HCT116 (cell line): ENCODE results near the gene KDM5A. TPM values are rescaled to one million over a fixed set of nuclear protein-coding genes. Genes with fewer than 3 reads are reported as not detected.

Experiments used
- ATAC-seq: fragments of 200-7000 bp; cut with Tn5 transposase; 2 replicates; pipeline ENCODE4 v1.9.1; 2020; ENCODE audit warnings: mild to moderate bottlenecking, moderate library complexity
- BruUV-seq: library from RNA; stranded (reverse); fragments of 400-500 nt; replicated peaks from 2 replicates; lab custom pipeline; 2021; lab: Mats Ljungman, UMichigan
- CTCF ChIA-PET: fragments of 300-600 bp; sonication (Branson Sonifier 250); formaldehyde crosslinking; loops from one replicate; lab custom pipeline; 2021; ENCODE audit warnings: antibody characterized with exemption; lab: Charles Lee
- POLR2A ChIA-PET: fragments of 300-600, 350-600 bp; sonication (Branson Sonifier 250); formaldehyde crosslinking; loops from one replicate; lab custom pipeline; 2021; ENCODE audit warnings: antibody characterized with exemption; lab: Charles Lee
- RAD21 ChIA-PET, 2 experiments: fragments of 300-600 bp; sonication (Branson Sonifier 250); formaldehyde crosslinking; loops; one replicate each; lab custom pipeline; 2023; ENCODE audit warnings: low total read pairs in 2 of 2; ENCODE audit not compliant: uncharacterized antibody in 2 of 2, unreplicated experiment in 2 of 2, low non-redundant PET in 1 of 2; lab: Charles Lee
- DNase-seq: peaks from one replicate; pipeline ENCODE4 v3.0.0-alpha.2; 2010; ENCODE audit warnings: low read depth, low spot score
- H2AFZ ChIP-seq: fragments of 200-600 bp; shearing (Covaris generic), sonication (generic); 2 replicates; pipeline ENCODE4 v1.6.1; 2017; ENCODE audit warnings: low read depth, mixed run types, mixed read lengths, antibody characterized with exemption, low read length; ENCODE audit not compliant: poor library complexity, severe bottlenecking
- H3K27ac ChIP-seq: 2 replicates; pipeline ENCODE4 v1.5.1; 2012; ENCODE audit warnings: low read depth, low read length
- H3K27me3 ChIP-seq: fragments of 200-600 bp; sonication (generic); 2 replicates; pipeline ENCODE4 v1.6.1; 2016; ENCODE audit warnings: mixed run types, low read length, mixed read lengths; ENCODE audit not compliant: insufficient read depth
- H3K36me3 ChIP-seq, 2 experiments: fragments of 200-500 bp in 1 of 2; fragments of 200-600 bp in 1 of 2; sonication (Bioruptor generic) in 1 of 2; sonication (generic) in 1 of 2; 2 replicates each; pipeline versions ENCODE4 v1.5.1 to v1.6.1; 2014 to 2016; ENCODE audit warnings: low read length in 2 of 2, inconsistent platforms in 1 of 2, mixed read lengths in 1 of 2, mixed run types in 1 of 2; ENCODE audit not compliant: insufficient read depth in 2 of 2, control insufficient read depth in 1 of 2
- H3K4me1 ChIP-seq, 2 experiments: fragments of 200-600 bp in 1 of 2; sonication (generic) in 1 of 2; 2 replicates each; pipeline versions ENCODE4 v1.5.1 to v1.6.1; 2012 to 2017; ENCODE audit warnings: low read length in 2 of 2, inconsistent platforms in 1 of 2, mild to moderate bottlenecking in 1 of 2, mixed read lengths in 1 of 2, mixed run types in 1 of 2, moderate library complexity in 1 of 2; ENCODE audit not compliant: insufficient read depth in 2 of 2, control insufficient read depth in 1 of 2
- H3K4me2 ChIP-seq: fragments of 200-600 bp; sonication (generic); 2 replicates; pipeline ENCODE4 v1.6.1; 2017; ENCODE audit warnings: mixed run types, low read length, mixed read lengths
- H3K4me3 ChIP-seq, 2 experiments: fragments of 200-600 bp in 1 of 2; sonication (generic) in 1 of 2; replicated peaks in 1 of 2; 2 replicates each; pipeline ENCODE4 v1.5.1; 2011 to 2016; ENCODE audit warnings: low read length in 2 of 2, control low read depth in 1 of 2, low read depth in 1 of 2, mild to moderate bottlenecking in 1 of 2, mixed read lengths in 1 of 2, mixed run types in 1 of 2
- H3K79me2 ChIP-seq: fragments of 200-600 bp; sonication (generic); 2 replicates; pipeline ENCODE4 v1.6.1; 2017; ENCODE audit warnings: mild to moderate bottlenecking, mixed run types, low read length, moderate library complexity, mixed read lengths; ENCODE audit not compliant: insufficient read depth
- H3K9ac ChIP-seq: fragments of 200-600 bp; sonication (generic); 2 replicates; pipeline ENCODE4 v1.6.1; 2016; ENCODE audit warnings: low read length, mixed read lengths
- H3K9me2 ChIP-seq: fragments of 200-600 bp; sonication (generic), shearing (Covaris generic); 2 replicates; pipeline ENCODE4 v1.6.1; 2017; ENCODE audit warnings: mixed run types, mild to moderate bottlenecking, moderate library complexity; ENCODE audit not compliant: insufficient read depth
- H3K9me3 ChIP-seq, 2 experiments: fragments of 200-500 bp in 1 of 2; fragments of 200-600 bp in 1 of 2; sonication (Bioruptor generic) in 1 of 2; sonication (generic) in 1 of 2; 2 replicates each; pipeline ENCODE4 v1.6.1; 2014 to 2017; ENCODE audit warnings: low read length in 2 of 2, mixed read lengths in 2 of 2, inconsistent platforms in 1 of 2, low read depth in 1 of 2, mild to moderate bottlenecking in 1 of 2, mixed run types in 1 of 2, moderate library complexity in 1 of 2; ENCODE audit not compliant: control insufficient read depth in 1 of 2, insufficient read depth in 1 of 2
- H4K20me1 ChIP-seq: fragments of 200-600 bp; sonication (generic), shearing (Covaris generic); 2 replicates; pipeline ENCODE4 v1.6.1; 2017; ENCODE audit warnings: mixed run types, mild to moderate bottlenecking, moderate library complexity; ENCODE audit not compliant: insufficient read depth
- CTCF ChIP-seq, 3 experiments: fragments of 200-600 bp in 1 of 3; sonication (generic) in 1 of 3; IDR thresholded peaks in 2 of 3; conservative IDR thresholded peaks in 1 of 3; 2 replicates each; pipeline ENCODE4 v1.5.1; 2012 to 2017; ENCODE audit warnings: low read depth in 2 of 3, low read length in 2 of 3, antibody characterized with exemption in 1 of 3, borderline replicate concordance in 1 of 3, control low read depth in 1 of 3, mild to moderate bottlenecking in 1 of 3, mixed read lengths in 1 of 3, mixed run types in 1 of 3, moderate library complexity in 1 of 3; ENCODE audit not compliant: insufficient read depth in 1 of 3
- EZH2phosphoT487 ChIP-seq: fragments of 200-600 bp; IDR thresholded peaks from 2 replicates; pipeline ENCODE4 v1.6.1; 2018; ENCODE audit warnings: antibody characterized with exemption, borderline replicate concordance
- FOSL1 ChIP-seq: IDR thresholded peaks from 2 replicates; pipeline ENCODE4 v1.6.1; 2012; ENCODE audit warnings: low read depth
- POLR2A ChIP-seq: IDR thresholded peaks from 2 replicates; pipeline ENCODE4 v1.7.0; 2011; ENCODE audit warnings: borderline replicate concordance; ENCODE audit not compliant: insufficient read depth, insufficient read length; ENCODE audit errors: extremely low read depth
- POLR2AphosphoS5 ChIP-seq: IDR thresholded peaks from 2 replicates; pipeline ENCODE4 v1.6.1; 2011; ENCODE audit warnings: mild to moderate bottlenecking, low read depth, low read length, moderate library complexity
- SP1 ChIP-seq: IDR thresholded peaks from 2 replicates; pipeline ENCODE4 v1.6.1; 2012; ENCODE audit warnings: low read depth
- SRF ChIP-seq: IDR thresholded peaks from 2 replicates; pipeline ENCODE4 v1.6.1; 2012; ENCODE audit warnings: low read depth
- TCF7L2 ChIP-seq: IDR thresholded peaks from 2 replicates; pipeline ENCODE4 v1.7.0; 2011; ENCODE audit warnings: borderline replicate concordance, inconsistent platforms; ENCODE audit not compliant: insufficient read depth, insufficient read length; ENCODE audit errors: extremely low read depth
- ZFX ChIP-seq: fragments of 450-650 bp; IDR thresholded peaks from 2 replicates; pipeline ENCODE4 v1.6.1; 2017
- intact Hi-C: fragments of 100-400 bp; cut with micrococcal nuclease; formaldehyde crosslinking; loops from 2 replicates; pipeline ENCODE4 v1.10.0; 2022
- total RNA-seq: library from RNA; stranded (reverse); gene quantifications from one replicate; pipeline ENCODE4 v1.2.1, GENCODE V29; 2021; ENCODE audit not compliant: unreplicated experiment
- TF ChIP-seq, protein P1 (sequence below): IDR thresholded peaks from 2 replicates; pipeline ENCODE4 v1.6.1; 2011; ENCODE audit warnings: mild to moderate bottlenecking, low read length, moderate library complexity; ENCODE audit not compliant: insufficient replicate concordance; ENCODE audit errors: extremely low read depth

Gene KDM5A
- total RNA-seq, 1 experiment from 2014 or later, result 49.0 TPM

DNA sequence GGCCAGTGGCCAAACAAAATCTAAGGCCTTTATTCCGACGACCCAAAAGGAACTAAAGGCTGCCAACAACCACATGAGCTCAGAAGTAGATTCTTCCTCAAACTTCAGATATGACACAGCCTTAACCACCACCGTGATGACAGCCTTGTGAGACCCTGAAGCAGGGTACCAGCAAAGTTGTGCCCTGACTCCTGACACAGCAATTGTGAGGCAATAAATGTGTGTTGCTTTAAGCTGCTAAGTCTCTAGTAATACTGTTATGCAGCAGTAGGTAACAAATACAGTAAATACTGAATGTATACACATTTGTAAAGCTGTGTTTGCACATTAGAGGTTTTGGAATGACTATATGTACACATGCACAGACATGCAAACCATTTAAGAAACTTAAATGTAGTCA, 115.7 kb downstream of the KDM5A start:
- H2AFZ ChIP-seq, result no peak overlapping the region
- no peaks in the 10 kb centered on the region for H3K9me3 ChIP-seq
- TF ChIP-seq ZFX, result no peak
- no peak for TF ChIP-seq SP1
- TF ChIP-seq TCF7L2, result no peak
- no peak for TF ChIP-seq CTCF (IDR thresholded peaks at IDR 0.05 in 2 of 3, conservative IDR thresholded peaks at IDR 0.05 in 1 of 3; ENCODE audit: borderline replicate concordance in 1 of 3, insufficient read depth in 1 of 3, low read depth in 2 of 3, low read length in 2 of 3)
- TF ChIP-seq, protein P1, sequence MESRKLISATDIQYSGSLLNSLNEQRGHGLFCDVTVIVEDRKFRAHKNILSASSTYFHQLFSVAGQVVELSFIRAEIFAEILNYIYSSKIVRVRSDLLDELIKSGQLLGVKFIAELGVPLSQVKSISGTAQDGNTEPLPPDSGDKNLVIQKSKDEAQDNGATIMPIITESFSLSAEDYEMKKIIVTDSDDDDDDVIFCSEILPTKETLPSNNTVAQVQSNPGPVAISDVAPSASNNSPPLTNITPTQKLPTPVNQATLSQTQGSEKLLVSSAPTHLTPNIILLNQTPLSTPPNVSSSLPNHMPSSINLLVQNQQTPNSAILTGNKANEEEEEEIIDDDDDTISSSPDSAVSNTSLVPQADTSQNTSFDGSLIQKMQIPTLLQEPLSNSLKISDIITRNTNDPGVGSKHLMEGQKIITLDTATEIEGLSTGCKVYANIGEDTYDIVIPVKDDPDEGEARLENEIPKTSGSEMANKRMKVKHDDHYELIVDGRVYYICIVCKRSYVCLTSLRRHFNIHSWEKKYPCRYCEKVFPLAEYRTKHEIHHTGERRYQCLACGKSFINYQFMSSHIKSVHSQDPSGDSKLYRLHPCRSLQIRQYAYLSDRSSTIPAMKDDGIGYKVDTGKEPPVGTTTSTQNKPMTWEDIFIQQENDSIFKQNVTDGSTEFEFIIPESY, result no peak
- no peak for TF ChIP-seq FOSL1
- TF ChIP-seq SRF, result no peak
- TF ChIP-seq POLR2AphosphoS5, result no peak
- no peak for TF ChIP-seq POLR2A
- no peak for TF ChIP-seq EZH2phosphoT487
- no peaks in the 10 kb centered on the region for H3K79me2 ChIP-seq
- H3K27me3 ChIP-seq, result no peaks in the 10 kb centered on the region
- ChIA-PET POLR2A (no interaction called here), RAD21 (no interaction called here), CTCF (no interaction called here)
- no peaks in the 10 kb centered on the region for H4K20me1 ChIP-seq
- H3K4me3 ChIP-seq, result no peak overlapping the region
- H3K36me3 ChIP-seq, result no peaks in the 10 kb centered on the region
- intact Hi-C loops, result no loop called here
- BruUV-seq, result no TSS peak
- H3K9ac ChIP-seq, result no peak overlapping the region
- ATAC-seq (no peak), DNase-seq (no peak)
- no peak overlapping the region for H3K4me2 ChIP-seq
- H3K9me2 ChIP-seq, result no peaks in the 10 kb centered on the region
- H3K27ac ChIP-seq, result no peak overlapping the region
- H3K4me1 ChIP-seq, result no peaks in the 10 kb centered on the region
